Large intestine (tissue), 3 donors: Measurements from ENCODE around the gene CDK7. TPM values are rescaled to one million over a fixed set of nuclear protein-coding genes. Genes with fewer than 3 reads are reported as not detected.
A peak's percentile ranks its signal among the peaks of the same experiment; 100 is the strongest.

Source experiments
- DNase-seq, 2 donors: peaks; one replicate each; pipeline versions ENCODE4 v3.0.0 to v3.0.0-alpha.2; 2013
- H3K27ac ChIP-seq: one replicate; pipeline ENCODE4 v1.5.1; 2013; ENCODE audit warnings: low read length
- H3K27me3 ChIP-seq: 2 replicates; pipeline ENCODE4 v1.6.1; 2013; ENCODE audit warnings: low read length; ENCODE audit not compliant: control insufficient read depth, insufficient read depth
- H3K36me3 ChIP-seq: 2 replicates; pipeline ENCODE4 v1.6.1; 2013; ENCODE audit warnings: low read length; ENCODE audit not compliant: control insufficient read depth, insufficient read depth
- H3K4me1 ChIP-seq: one replicate; pipeline ENCODE4 v1.6.1; 2013; ENCODE audit warnings: low read length; ENCODE audit not compliant: control insufficient read depth, insufficient read depth
- H3K4me3 ChIP-seq: one replicate; pipeline ENCODE4 v1.5.1; 2013; ENCODE audit warnings: low read length
- H3K9me3 ChIP-seq: one replicate; pipeline ENCODE4 v1.6.1; 2013; ENCODE audit warnings: mild to moderate bottlenecking, low read depth, low read length, moderate library complexity; ENCODE audit not compliant: control insufficient read depth
- WGBS: methylation state at CpG from one replicate; pipeline ENCODE4 v1.1.5; 2013; ENCODE audit warnings: low lambda C conversion rate; ENCODE audit not compliant: insufficient coverage; 5-methylcytosine and 5-hydroxymethylcytosine counted together
- polyA plus RNA-seq: library from polyadenylated mRNA; unstranded; fragments of 120-200 nt; gene quantifications from one replicate; pipeline ENCODE4 v1.2.1, GENCODE V29; 2013

Gene CDK7
- polyA plus RNA-seq, 1 donor, result 31.0 TPM

- peaks cover 36% of the 10 kb centered on the region for H3K36me3 ChIP-seq
These were observed 22.9 kb downstream of the CDK7 start for GRCh38 chr5:69257577-69257976.

GRCh38 chr5:69261034-69261433 lies 26.3 kb downstream of the CDK7 start:
- no peaks in the 10 kb centered on the region for H3K9me3 ChIP-seq
- no CpG with 5 or more reads among the region's 1 CpG for WGBS
- H3K4me1 ChIP-seq, result no peaks in the 10 kb centered on the region
- DNase-seq, result no peak
- H3K36me3 ChIP-seq, result peaks cover 46% of the 10 kb centered on the region
- no peaks in the 10 kb centered on the region for H3K27me3 ChIP-seq
- no peak overlapping the region for H3K4me3 ChIP-seq
- H3K27ac ChIP-seq, result no peak overlapping the region

More at GRCh38 chr5:69257577-69257976, 22.9 kb downstream of the CDK7 start:
- no peak for DNase-seq
- Histone ChIP-seq H3K4me1 (no peaks in the 10 kb centered on the region), H3K27me3 (no peaks in the 10 kb centered on the region), H3K4me3 (no peak overlapping the region), H3K9me3 (no peaks in the 10 kb centered on the region), H3K27ac (no peak overlapping the region)
- WGBS, result no CpG with 5 or more reads among the region's 1 CpG

- Histone ChIP-seq H3K9me3 (no peaks in the 10 kb centered on the region), H3K36me3 (peaks cover 55% of the 10 kb centered on the region), H3K4me1 (peaks cover 4% of the 10 kb centered on the region), H3K27me3 (no peaks in the 10 kb centered on the region), H3K4me3 (no peak overlapping the region), H3K27ac (no peak overlapping the region)
- 60% methylated on average over 3 of the region's 11 CpGs for whole genome bisulfite sequencing
- DNase-seq, result no peak
These were observed 31.2 kb downstream of the CDK7 start for GRCh38 chr5:69265931-69266330.

GRCh38 chr5:69268899-69269298 lies 34.2 kb downstream of the CDK7 start:
- 100% methylated on average over 2 of the region's 5 CpGs for WGBS
- peaks cover 38% of the 10 kb centered on the region for H3K36me3 ChIP-seq

GRCh38 chr5:69270840-69271239 lies 36.2 kb downstream of the CDK7 start:
- no peak overlapping the region for H3K27ac ChIP-seq
- no peak for DNase-seq
- WGBS, result no CpG with 5 or more reads among the region's 1 CpG
- H3K36me3 ChIP-seq, result peaks cover 39% of the 10 kb centered on the region
- no peaks in the 10 kb centered on the region for H3K27me3 ChIP-seq
- no peak overlapping the region for H3K4me3 ChIP-seq
- H3K4me1 ChIP-seq, result peaks cover 10% of the 10 kb centered on the region
- no peaks in the 10 kb centered on the region for H3K9me3 ChIP-seq

More at GRCh38 chr5:69268899-69269298, 34.2 kb downstream of the CDK7 start:
- Histone ChIP-seq H3K4me1 (peaks cover 4% of the 10 kb centered on the region), H3K27ac (no peak overlapping the region), H3K4me3 (no peak overlapping the region), H3K27me3 (no peaks in the 10 kb centered on the region), H3K9me3 (no peaks in the 10 kb centered on the region)
- DNase-seq, result no peak

GRCh38 chr5:69271376-69271775 lies 36.7 kb downstream of the CDK7 start:
- 70% methylated on average over 2 of the region's 4 CpGs for WGBS
- Histone ChIP-seq H3K36me3 (peaks cover 39% of the 10 kb centered on the region), H3K27ac (no peak overlapping the region), H3K4me3 (no peak overlapping the region), H3K4me1 (peaks cover 15% of the 10 kb centered on the region), H3K27me3 (no peaks in the 10 kb centered on the region), H3K9me3 (no peaks in the 10 kb centered on the region)
- no peak for DNase-seq

GRCh38 chr5:69275563-69275962 lies 40.9 kb downstream of the CDK7 start:
- no peak for DNase-seq
- Histone ChIP-seq H3K36me3 (peaks cover 27% of the 10 kb centered on the region), H3K4me1 (peaks cover 14% of the 10 kb centered on the region), H3K27me3 (no peaks in the 10 kb centered on the region), H3K4me3 (no peak overlapping the region), H3K9me3 (no peaks in the 10 kb centered on the region), H3K27ac (peak overlapping the region; percentile 63)
- WGBS, result 100% methylated on average over 6 of the region's 7 CpGs

GRCh38 chr5:69276422-69277174 lies 41.9 kb downstream of the CDK7 start:
- H3K27me3 ChIP-seq, result no peaks in the 10 kb centered on the region
- peaks cover 35% of the 10 kb centered on the region for H3K36me3 ChIP-seq
- 26% methylated on average over 3 of the region's 5 CpGs for WGBS
- H3K9me3 ChIP-seq, result no peaks in the 10 kb centered on the region
- peaks cover 12% of the 10 kb centered on the region for H3K4me1 ChIP-seq
- peak; percentile 46 to 70 for DNase-seq
- no peak overlapping the region for H3K4me3 ChIP-seq
- peak overlapping the region; percentile 63 for H3K27ac ChIP-seq

GRCh38 chr5:69279517-69279916 lies 44.8 kb downstream of the CDK7 start:
- H3K4me3 ChIP-seq, result no peak overlapping the region
- H3K27me3 ChIP-seq, result no peaks in the 10 kb centered on the region
- no peak for DNase-seq
- no peak overlapping the region for H3K27ac ChIP-seq
- H3K4me1 ChIP-seq, result peaks cover 12% of the 10 kb centered on the region
- WGBS, result 100% methylated on average over 2 of the region's 5 CpGs
- peaks cover 38% of the 10 kb centered on the region for H3K36me3 ChIP-seq
- no peaks in the 10 kb centered on the region for H3K9me3 ChIP-seq

- Histone ChIP-seq H3K27ac (no peak overlapping the region), H3K27me3 (no peaks in the 10 kb centered on the region), H3K4me1 (peaks cover 4% of the 10 kb centered on the region), H3K4me3 (no peak overlapping the region), H3K9me3 (no peaks in the 10 kb centered on the region), H3K36me3 (peaks cover 42% of the 10 kb centered on the region)
- no peak for DNase-seq
- WGBS, result no CpG with 5 or more reads among the region's 1 CpG
These were observed 46.4 kb downstream of the CDK7 start for GRCh38 chr5:69281114-69281513.

GRCh38 chr5:69284203-69284602 lies 49.5 kb downstream of the CDK7 start:
- H3K36me3 ChIP-seq, result peaks cover 38% of the 10 kb centered on the region
- no peak overlapping the region for H3K27ac ChIP-seq
- WGBS, result 89% methylated on average over 1 of the region's 2 CpGs
- H3K27me3 ChIP-seq, result no peaks in the 10 kb centered on the region
- no peak for DNase-seq
- no peak overlapping the region for H3K4me3 ChIP-seq
- no peaks in the 10 kb centered on the region for H3K4me1 ChIP-seq
- no peaks in the 10 kb centered on the region for H3K9me3 ChIP-seq
